Measurements from ENCODE around the gene ALK.

The ALK gene

GRCh38 chr2:29154610-29155009, 766.8 kb downstream of the ALK start:
- H3K4me3 ChIP-seq (ENCODE audit: low read depth, low read length) = no peak overlapping the region
- TF ChIP-seq CTCF (IDR thresholded peaks at IDR 0.05; ENCODE audit: insufficient read depth, low read depth, low read length, missing control alignments) = no peak
- DNase-seq (ENCODE audit: low read depth) = no peak

- DNase-seq (ENCODE audit: low read depth) = no peak
- TF ChIP-seq CTCF (IDR thresholded peaks at IDR 0.05; ENCODE audit: insufficient read depth, low read depth, low read length, missing control alignments) = no peak
- H3K4me3 ChIP-seq (ENCODE audit: low read depth, low read length) = no peak overlapping the region
These were observed 773.4 kb downstream of the ALK start for GRCh38 chr2:29147963-29148362.

- H3K4me3 ChIP-seq (ENCODE audit: low read depth, low read length) = no peak overlapping the region
- no peak for DNase-seq (ENCODE audit: low read depth)
- TF ChIP-seq CTCF (IDR thresholded peaks at IDR 0.05; ENCODE audit: insufficient read depth, low read depth, low read length, missing control alignments) = no peak
These were observed 775.2 kb downstream of the ALK start for GRCh38 chr2:29146197-29146596.

GRCh38 chr2:29143657-29144056, 777.7 kb downstream of the ALK start:
- DNase-seq (ENCODE audit: low read depth) = no peak
- no peak for TF ChIP-seq CTCF (IDR thresholded peaks at IDR 0.05; ENCODE audit: insufficient read depth, low read depth, low read length, missing control alignments)
- H3K4me3 ChIP-seq (ENCODE audit: low read depth, low read length) = no peak overlapping the region

All from GM12865 (cell line).